H9 (cell line): ENCODE measurements around the gene THSD7A. TPM values are rescaled to one million over a fixed set of nuclear protein-coding genes. Genes with fewer than 3 reads are reported as not detected.

Source experiments
- DNase-seq: peaks from one replicate; pipeline ENCODE4 v3.0.0-alpha.2; 2017
- H2AFZ ChIP-seq: one replicate; pipeline ENCODE4 v1.6.1; 2013; ENCODE audit warnings: mild to moderate bottlenecking, low read length, control low read depth, moderate library complexity
- H2AK5ac ChIP-seq: 2 replicates; pipeline ENCODE4 v1.6.1; 2013; ENCODE audit warnings: low read length, control low read depth, mixed read lengths; ENCODE audit not compliant: insufficient read length
- H2BK120ac ChIP-seq: one replicate; pipeline ENCODE4 v1.6.1; 2013; ENCODE audit warnings: low read depth, mild to moderate bottlenecking, low read length, control low read depth, inconsistent platforms; ENCODE audit not compliant: poor library complexity, severe bottlenecking
- H2BK12ac ChIP-seq: 2 replicates; pipeline ENCODE4 v1.6.1; 2013; ENCODE audit warnings: low read length, control low read depth, mixed read lengths, low read depth; ENCODE audit not compliant: insufficient read length
- H2BK15ac ChIP-seq: 2 replicates; pipeline ENCODE4 v1.6.1; 2013; ENCODE audit warnings: low read depth, low read length, control low read depth
- H2BK20ac ChIP-seq: one replicate; pipeline ENCODE4 v1.6.1; 2013; ENCODE audit warnings: low read depth, mild to moderate bottlenecking, low read length, control low read depth, inconsistent platforms; ENCODE audit not compliant: poor library complexity, severe bottlenecking
- H2BK5ac ChIP-seq: 2 replicates; pipeline ENCODE4 v1.6.1; 2013; ENCODE audit warnings: low read length, control low read depth, mixed read lengths; ENCODE audit not compliant: insufficient read length
- H3K14ac ChIP-seq: 2 replicates; pipeline ENCODE4 v1.6.1; 2013; ENCODE audit warnings: low read length, control low read depth; ENCODE audit not compliant: insufficient read depth
- H3K18ac ChIP-seq: 2 replicates; pipeline ENCODE4 v1.6.1; 2013; ENCODE audit warnings: low read depth, mild to moderate bottlenecking, mixed read lengths, low read length, control low read depth; ENCODE audit not compliant: insufficient read length
- H3K23ac ChIP-seq: 2 replicates; pipeline ENCODE4 v1.6.1; 2013; ENCODE audit warnings: low read length, control low read depth, mixed read lengths, low read depth; ENCODE audit not compliant: insufficient read length
- H3K23me2 ChIP-seq: 2 replicates; pipeline ENCODE4 v1.6.1; 2013; ENCODE audit warnings: low read depth, mild to moderate bottlenecking, mixed read lengths, low read length, control low read depth; ENCODE audit not compliant: insufficient read length, poor library complexity, severe bottlenecking
- H3K27ac ChIP-seq: 2 replicates; pipeline ENCODE4 v1.5.1; 2013; ENCODE audit warnings: low read length, control low read depth, mixed read lengths, low read depth; ENCODE audit not compliant: insufficient read length
- H3K27me3 ChIP-seq: 2 replicates; pipeline ENCODE4 v1.6.1; 2013; ENCODE audit warnings: low read length, control low read depth, inconsistent platforms; ENCODE audit not compliant: insufficient read depth
- H3K4ac ChIP-seq: 2 replicates; pipeline ENCODE4 v1.6.1; 2013; ENCODE audit warnings: low read depth, mild to moderate bottlenecking, control low read depth, inconsistent platforms, low read length, moderate library complexity
- H3K4me1 ChIP-seq: 2 replicates; pipeline ENCODE4 v1.6.1; 2013; ENCODE audit warnings: low read length, control low read depth, inconsistent platforms; ENCODE audit not compliant: insufficient read depth
- H3K4me2 ChIP-seq: 2 replicates; pipeline ENCODE4 v1.6.1; 2013; ENCODE audit warnings: low read length, control low read depth, mixed read lengths; ENCODE audit not compliant: insufficient read length, insufficient read depth
- H3K56ac ChIP-seq: 2 replicates; pipeline ENCODE4 v1.6.1; 2013; ENCODE audit warnings: low read depth, mild to moderate bottlenecking, mixed read lengths, low read length, control low read depth; ENCODE audit not compliant: insufficient read length
- H3K79me1 ChIP-seq: 2 replicates; pipeline ENCODE4 v1.6.1; 2013; ENCODE audit warnings: low read depth, mild to moderate bottlenecking, moderate library complexity, low read length, control low read depth, inconsistent platforms; ENCODE audit not compliant: insufficient read depth, poor library complexity, severe bottlenecking
- H3K79me2 ChIP-seq: 2 replicates; pipeline ENCODE4 v1.6.1; 2013; ENCODE audit warnings: low read length, control low read depth, inconsistent platforms; ENCODE audit not compliant: insufficient read depth
- H3K9ac ChIP-seq: 2 replicates; pipeline ENCODE4 v1.6.1; 2013; ENCODE audit warnings: low read length, control low read depth, mixed read lengths; ENCODE audit not compliant: insufficient read length; ENCODE audit errors: extremely low read depth
- H3K9me3 ChIP-seq: one replicate; pipeline ENCODE4 v1.6.1; 2013; ENCODE audit warnings: low read depth, low read length, inconsistent platforms; ENCODE audit not compliant: control insufficient read depth
- H3T11ph ChIP-seq: one replicate; pipeline ENCODE4 v1.6.1; 2013; ENCODE audit warnings: mild to moderate bottlenecking, low read length, control low read depth, inconsistent platforms
- H4K20me1 ChIP-seq: one replicate; pipeline ENCODE4 v1.6.1; 2013; ENCODE audit not compliant: control insufficient read depth, insufficient read length, insufficient read depth
- H4K5ac ChIP-seq: 2 replicates; pipeline ENCODE4 v1.6.1; 2013; ENCODE audit warnings: low read depth, mild to moderate bottlenecking, mixed read lengths, low read length, control low read depth; ENCODE audit not compliant: insufficient read length
- H4K8ac ChIP-seq: replicated peaks from 2 replicates; pipeline ENCODE4 v1.6.1; 2013; ENCODE audit warnings: low read length, control low read depth, mixed read lengths, low read depth; ENCODE audit not compliant: insufficient read length
- H4K91ac ChIP-seq: 2 replicates; pipeline ENCODE4 v1.6.1; 2013; ENCODE audit warnings: low read depth, mild to moderate bottlenecking, moderate library complexity, mixed read lengths, low read length, control low read depth; ENCODE audit not compliant: insufficient read length
- H3K27ac Mint-ChIP-seq, 3 experiments: 2 replicates in 2 of 3; 3 replicates in 1 of 3; pipeline ENCODE4 v1.8.0; 2020 to 2021; ENCODE audit warnings: mixed read lengths in 3 of 3, mild to moderate bottlenecking in 1 of 3, moderate library complexity in 1 of 3
- H3K27me3 Mint-ChIP-seq: 2 replicates; pipeline ENCODE4 v1.8.0; 2021; ENCODE audit warnings: low read depth, mild to moderate bottlenecking, moderate library complexity, mixed read lengths
- H3K36me3 Mint-ChIP-seq, 3 experiments: 2 replicates in 2 of 3; 3 replicates in 1 of 3; pipeline ENCODE4 v1.8.0; 2020 to 2021; ENCODE audit warnings: low read depth in 3 of 3, mixed read lengths in 3 of 3; ENCODE audit not compliant: insufficient read depth in 1 of 3
- H3K4me1 Mint-ChIP-seq, 2 experiments: 2 replicates each; pipeline ENCODE4 v1.8.0; 2020; ENCODE audit warnings: mixed read lengths in 2 of 2
- H3K4me3 Mint-ChIP-seq, 2 experiments: 2 replicates in 1 of 2; 3 replicates in 1 of 2; pipeline ENCODE4 v1.8.0; 2020 to 2021; ENCODE audit warnings: mild to moderate bottlenecking in 2 of 2, mixed read lengths in 2 of 2, moderate library complexity in 1 of 2
- H3K9me3 Mint-ChIP-seq, 2 experiments: 2 replicates in 1 of 2; 3 replicates in 1 of 2; pipeline ENCODE4 v1.8.0; 2020; ENCODE audit warnings: mild to moderate bottlenecking in 2 of 2, mixed read lengths in 2 of 2, moderate library complexity in 1 of 2
- CTCF ChIP-seq: fragments of 200-600 bp; sonication (generic); conservative IDR thresholded peaks from 3 replicates; pipeline ENCODE4 v1.8.0; 2021; ENCODE audit warnings: antibody characterized with exemption, mild to moderate bottlenecking
- WGBS: extraction: QIAGEN DNeasy Blood & Tissue Kit; methylation state at CpG from one replicate; pipeline ENCODE4 v1.1.7; 2013; ENCODE audit warnings: missing lambda C conversion rate, low lambda C conversion rate, mixed read lengths; ENCODE audit not compliant: insufficient read length; ENCODE audit errors: extremely low coverage; 5-methylcytosine and 5-hydroxymethylcytosine counted together
- total RNA-seq: library from RNA; stranded (reverse); gene quantifications from 2 replicates; pipeline ENCODE4 v1.2.1, GENCODE V29; 2021

The THSD7A gene
- total RNA-seq, 1 experiment from 2014 or later, result 0.42 TPM

GRCh38 chr7:11726794-11727155, 105.2 kb downstream of the THSD7A start:
- WGBS, result no CpG with 5 or more reads among the region's 6 CpGs
- DNase-seq, result no peak
- Mint-ChIP-seq H3K27ac (no peak overlapping the region), H3K4me3 (no peak overlapping the region), H3K4me1 (no peaks in the 10 kb centered on the region), H3K36me3 (no peaks in the 10 kb centered on the region), H3K27me3 (no peaks in the 10 kb centered on the region), H3K9me3 (no peaks in the 10 kb centered on the region)
- Histone ChIP-seq H2BK120ac (no peak overlapping the region), H4K5ac (no peak overlapping the region), H3K4me2 (no peak overlapping the region), H3K14ac (no peak overlapping the region), H4K91ac (no peak overlapping the region), H3K56ac (no peak overlapping the region), H3K79me1 (no peaks in the 10 kb centered on the region), H3K23ac (no peak overlapping the region), H2BK5ac (no peak overlapping the region), H3K27me3 (no peaks in the 10 kb centered on the region), H2BK15ac (no peak overlapping the region), H2BK20ac (no peak overlapping the region), H4K20me1 (no peaks in the 10 kb centered on the region), H3T11ph (no peak overlapping the region), H3K4ac (no peak overlapping the region), H3K18ac (no peak overlapping the region), H3K27ac (no peak overlapping the region), H3K4me1 (no peaks in the 10 kb centered on the region), H3K23me2 (no peaks in the 10 kb centered on the region), H4K8ac (no peak overlapping the region), H2AK5ac (no peak overlapping the region), H3K9ac (no peak overlapping the region), H2BK12ac (no peak overlapping the region), H3K79me2 (no peaks in the 10 kb centered on the region), H3K9me3 (no peaks in the 10 kb centered on the region), H2AFZ (no peak overlapping the region)
- no peak for TF ChIP-seq CTCF
